Suppressor macrophage treated with lipopolysaccharide for 1 hour (primary cell): ENCODE data around the gene OR4X1.
"Not testable (repeated sequence)": the region's sequence is repeated elsewhere in the genome, so short reads cannot be mapped to it uniquely, and the experiment has no call there.

Experiments used
- DNase-seq, 3 donors: peaks; one replicate each; pipeline ENCODE4 v3.0.0-alpha.2; 2020 to 2022

OR4X1 gene

GRCh38 chr11:48263423-48263911 lies at the start of gene OR4X1:
Gene OR4X1, plus strand, starts transcription at chr11:48263861. Its CDS starts 0 bp downstream, at chr11:48263861.
- no peak for DNase-seq

GRCh38 chr11:48216510-48216909 lies 47.2 kb upstream of the OR4X1 start, which contains the start of gene OR4B1:
Gene OR4B1, plus strand, starts transcription at chr11:48216810. Its CDS starts 0 bp downstream, at chr11:48216810.
- DNase-seq: no peak

GRCh38 chr11:48228761-48229160 lies 34.9 kb upstream of the OR4X1 start:
- no peak for DNase-seq

GRCh38 chr11:48230057-48230456 lies 33.6 kb upstream of the OR4X1 start:
- not testable (repeated sequence) for DNase-seq

- no peak for DNase-seq
Measured at GRCh38 chr11:48237727-48238126, 25.9 kb upstream of the OR4X1 start.

GRCh38 chr11:48242501-48242900 lies 21.2 kb upstream of the OR4X1 start:
- no peak for DNase-seq

- no peak for DNase-seq
Measured at GRCh38 chr11:48244804-48245203, 18.9 kb upstream of the OR4X1 start, which contains the start of gene OR4X2. Gene OR4X2, plus strand, starts transcription at chr11:48245104. Its CDS starts 0 bp downstream, at chr11:48245104.

- DNase-seq: no peak
Measured at GRCh38 chr11:48248902-48249301, 14.8 kb upstream of the OR4X1 start.

- DNase-seq: no peak
Measured at GRCh38 chr11:48261600-48261999, 2.1 kb upstream of the OR4X1 start.

GRCh38 chr11:48270621-48271020 lies 7.0 kb downstream of the OR4X1 start:
- DNase-seq: no peak

GRCh38 chr11:48272606-48273005 lies 8.9 kb downstream of the OR4X1 start:
- DNase-seq: no peak

- DNase-seq: no peak
Measured at GRCh38 chr11:48305923-48306322, 42.3 kb downstream of the OR4X1 start, which contains the start of gene OR4S1. Gene OR4S1, plus strand, starts transcription at chr11:48306223. Its CDS starts 0 bp downstream, at chr11:48306223.

- DNase-seq: peak; percentile 69 to 77 (median 77)
Measured at GRCh38 chr11:48307760-48308386, 44.2 kb downstream of the OR4X1 start.

- not testable (repeated sequence) for DNase-seq
Measured at GRCh38 chr11:48313590-48313989, 49.9 kb downstream of the OR4X1 start.
